Right atrium auricular region (tissue), 2 donors: ENCODE results near the gene HS3ST6. TPM values are rescaled to one million over a fixed set of nuclear protein-coding genes. Genes with fewer than 3 reads are reported as not detected.

Source experiments
- DNase-seq: peaks from one replicate; pipeline ENCODE4 v3.0.0-alpha.2; 2019; ENCODE audit warnings: low spot score
- H3K27ac ChIP-seq, 2 donors: fragments of 200-600 bp; sonication (generic); 1 replicate in 1 of 2; 2 replicates in 1 of 2; pipeline ENCODE4 v1.5.1; 2016 to 2019
- H3K27me3 ChIP-seq, 2 donors: fragments of 200-600 bp; sonication (generic); one replicate each; pipeline versions ENCODE4 v1.5.1 to v1.6.0; 2017 to 2019
- H3K36me3 ChIP-seq: fragments of 200-600 bp; sonication (generic); one replicate; pipeline ENCODE4 v1.5.1; 2016
- H3K4me1 ChIP-seq, 2 donors: fragments of 200-600 bp; sonication (generic); one replicate each; pipeline versions ENCODE4 v1.5.1 to v1.6.0; 2017 to 2019
- H3K4me3 ChIP-seq, 2 donors: fragments of 200-600 bp; sonication (generic); 1 replicate in 1 of 2; 2 replicates in 1 of 2; pipeline ENCODE4 v1.5.1; 2017 to 2019; ENCODE audit warnings: mild to moderate bottlenecking in 1 of 2, moderate library complexity in 1 of 2
- H3K9me3 ChIP-seq, 2 donors: fragments of 200-600 bp; sonication (generic); one replicate each; pipeline ENCODE4 v1.5.1; 2019
- total RNA-seq, 2 donors: library from RNA; depleted of rRNA; stranded (reverse); fragments of >200 nt; gene quantifications; one replicate each; pipeline ENCODE4 v1.1.0, GENCODE V29; 2016
- TF ChIP-seq, protein P1 (sequence below), 2 donors: fragments of 200-600 bp; sonication (generic); IDR thresholded peaks; one replicate each; pipeline ENCODE4 v1.5.1; 2019; ENCODE audit warnings: antibody characterized with exemption in 2 of 2

Gene HS3ST6
- total RNA-seq, 2 donors from 2014 or later = not detected

DNA sequence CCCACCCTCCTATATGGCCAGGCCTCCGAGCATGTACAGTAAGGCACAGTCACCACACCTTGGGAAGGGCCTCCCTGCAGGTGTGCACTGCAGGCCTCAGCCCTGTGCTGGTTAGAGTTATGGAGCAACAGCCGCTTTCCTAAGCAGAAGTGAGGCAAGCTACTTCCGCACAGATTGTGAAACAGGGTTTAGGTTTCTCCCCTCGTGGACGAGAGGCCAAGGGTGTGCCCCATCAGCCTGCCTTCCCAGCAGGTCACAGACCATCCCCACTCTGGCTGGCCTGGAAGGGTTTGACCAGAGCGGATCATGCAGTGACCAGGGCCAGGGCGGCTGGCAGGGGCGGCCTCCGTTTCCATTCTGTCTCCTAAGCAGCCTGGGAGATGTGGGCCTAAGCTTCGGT lies 20.1 kb upstream of the HS3ST6 start:
- Histone ChIP-seq H3K27ac (no peak overlapping the region), H3K27me3 (no peaks in the 10 kb centered on the region), H3K9me3 (no peaks in the 10 kb centered on the region), H3K36me3 (peaks cover 30% of the 10 kb centered on the region), H3K4me3 (no peak overlapping the region), H3K4me1 (peaks cover 0 to 14% of the 10 kb centered on the region in 2 donors)
- TF ChIP-seq, protein P1, sequence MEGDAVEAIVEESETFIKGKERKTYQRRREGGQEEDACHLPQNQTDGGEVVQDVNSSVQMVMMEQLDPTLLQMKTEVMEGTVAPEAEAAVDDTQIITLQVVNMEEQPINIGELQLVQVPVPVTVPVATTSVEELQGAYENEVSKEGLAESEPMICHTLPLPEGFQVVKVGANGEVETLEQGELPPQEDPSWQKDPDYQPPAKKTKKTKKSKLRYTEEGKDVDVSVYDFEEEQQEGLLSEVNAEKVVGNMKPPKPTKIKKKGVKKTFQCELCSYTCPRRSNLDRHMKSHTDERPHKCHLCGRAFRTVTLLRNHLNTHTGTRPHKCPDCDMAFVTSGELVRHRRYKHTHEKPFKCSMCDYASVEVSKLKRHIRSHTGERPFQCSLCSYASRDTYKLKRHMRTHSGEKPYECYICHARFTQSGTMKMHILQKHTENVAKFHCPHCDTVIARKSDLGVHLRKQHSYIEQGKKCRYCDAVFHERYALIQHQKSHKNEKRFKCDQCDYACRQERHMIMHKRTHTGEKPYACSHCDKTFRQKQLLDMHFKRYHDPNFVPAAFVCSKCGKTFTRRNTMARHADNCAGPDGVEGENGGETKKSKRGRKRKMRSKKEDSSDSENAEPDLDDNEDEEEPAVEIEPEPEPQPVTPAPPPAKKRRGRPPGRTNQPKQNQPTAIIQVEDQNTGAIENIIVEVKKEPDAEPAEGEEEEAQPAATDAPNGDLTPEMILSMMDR (IDR thresholded peaks at IDR 0.05) = no peak
- DNase-seq = no peak

DNA sequence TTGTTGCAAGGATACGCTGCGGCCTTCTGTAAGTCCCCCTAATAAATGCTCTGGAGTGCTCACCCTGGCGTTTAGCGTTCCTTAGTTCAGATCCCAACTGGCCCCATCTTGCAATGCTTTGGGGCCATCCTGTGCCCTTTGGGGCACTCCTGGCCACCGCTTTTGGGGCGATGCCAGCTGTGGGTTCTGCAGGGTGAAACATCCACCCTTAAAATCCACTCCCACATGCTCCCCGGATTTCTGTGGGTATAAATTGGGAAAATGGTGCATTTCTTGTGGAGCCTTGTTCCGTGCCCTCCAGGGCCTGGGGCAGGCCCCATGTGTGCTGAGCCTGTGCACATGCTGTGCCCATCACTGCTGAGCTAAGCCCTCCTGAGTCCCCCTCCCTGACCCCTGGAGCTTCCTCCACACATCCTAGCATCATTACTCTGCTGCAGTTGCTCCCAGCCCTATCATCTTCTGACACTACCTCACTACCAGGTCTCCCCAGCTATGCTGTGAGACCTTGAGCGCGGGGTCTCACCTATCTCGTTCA lies 18.8 kb upstream of the HS3ST6 start:
- H3K9me3 ChIP-seq = no peaks in the 10 kb centered on the region
- H3K36me3 ChIP-seq = peaks cover 30% of the 10 kb centered on the region
- peaks cover 0 to 7% of the 10 kb centered on the region in 2 donors for H3K4me1 ChIP-seq
- H3K4me3 ChIP-seq = no peak overlapping the region
- no peak overlapping the region for H3K27ac ChIP-seq
- no peak for DNase-seq
- TF ChIP-seq, protein P1 (IDR thresholded peaks at IDR 0.05) = no peak
- no peaks in the 10 kb centered on the region for H3K27me3 ChIP-seq

DNA sequence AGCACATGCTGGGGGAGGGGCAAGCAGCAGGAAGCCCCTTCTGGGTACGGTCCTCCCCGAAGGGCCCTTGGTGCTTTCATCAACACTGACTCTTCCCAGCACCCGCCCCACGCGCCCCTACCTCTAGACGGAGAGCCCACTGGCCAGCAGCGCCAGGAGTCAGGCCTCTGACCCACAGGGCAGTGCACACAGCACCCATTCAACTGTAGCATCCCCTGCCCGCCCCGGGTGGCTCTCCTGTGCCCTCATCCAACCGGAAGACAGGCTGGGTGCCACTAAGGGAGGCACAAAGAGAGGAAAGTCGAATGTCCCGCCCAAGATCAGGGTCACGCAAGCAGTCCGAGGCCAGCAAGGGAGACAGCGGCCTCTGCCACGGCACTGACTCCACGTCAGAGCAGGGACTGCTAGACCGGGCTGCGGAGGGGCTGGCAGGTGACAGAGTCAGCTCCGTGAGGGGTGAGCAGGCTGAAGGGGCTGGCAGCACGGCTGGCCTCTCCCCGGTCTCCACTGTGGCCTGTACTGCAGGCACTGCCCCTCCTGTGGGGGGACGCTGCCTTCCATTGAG lies 15.0 kb upstream of the HS3ST6 start:
- no peaks in the 10 kb centered on the region for H3K9me3 ChIP-seq
- H3K27me3 ChIP-seq = no peaks in the 10 kb centered on the region
- peaks cover 7% of the 10 kb centered on the region for H3K36me3 ChIP-seq
- H3K4me1 ChIP-seq = peaks cover 0 to 12% of the 10 kb centered on the region in 2 donors
- no peak overlapping the region for H3K27ac ChIP-seq
- no peak overlapping the region for H3K4me3 ChIP-seq
- no peak for DNase-seq
- TF ChIP-seq, protein P1 (IDR thresholded peaks at IDR 0.05) = no peak

DNA sequence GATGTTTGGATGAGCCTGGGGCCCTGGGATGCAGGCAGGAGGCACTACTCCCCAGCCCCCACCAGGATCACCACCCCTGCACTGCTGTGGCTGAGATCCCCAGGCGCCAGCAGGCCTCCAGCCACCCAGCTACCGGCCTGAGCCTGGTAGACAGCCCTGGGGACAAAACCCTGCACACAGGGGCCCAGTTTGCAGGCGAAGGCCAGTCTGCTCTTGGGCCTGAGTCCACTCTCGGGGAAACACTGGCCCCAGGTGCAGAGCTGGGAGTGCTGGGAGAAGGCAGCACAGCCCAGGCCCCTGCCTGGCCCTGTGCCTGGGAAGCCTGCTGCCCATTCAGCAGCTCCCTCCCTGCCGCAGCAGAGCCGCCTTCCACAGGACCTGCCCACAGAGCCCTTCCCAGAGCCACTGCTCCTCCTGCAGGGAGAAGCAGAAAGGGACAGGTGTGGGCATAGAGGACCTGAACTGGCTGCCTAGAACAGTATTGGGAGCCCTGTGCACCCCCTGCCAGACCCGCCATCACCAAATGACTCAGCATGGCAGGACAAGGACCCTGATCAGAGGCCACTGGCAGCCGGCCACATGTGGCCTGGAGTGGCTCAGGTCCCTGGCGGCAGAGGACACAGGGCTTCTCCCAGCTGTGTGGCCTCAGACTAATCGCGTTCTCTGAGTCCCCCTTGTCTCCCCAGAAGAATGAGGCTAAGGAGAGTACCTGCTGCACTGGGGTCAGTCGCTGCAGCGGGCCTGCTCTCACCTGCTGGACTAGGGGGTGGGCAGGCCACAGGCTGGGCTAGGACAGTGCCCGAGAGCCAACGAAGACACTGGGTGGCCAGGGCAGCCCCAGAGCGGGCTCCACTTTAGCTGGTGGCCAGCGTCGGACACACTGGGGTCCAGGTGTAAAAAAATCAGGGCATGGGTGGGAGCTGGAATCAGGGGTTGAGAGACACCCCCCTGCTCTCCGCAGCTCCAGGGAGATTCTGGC lies 14.1 kb upstream of the HS3ST6 start:
- Histone ChIP-seq H3K36me3 (no peaks in the 10 kb centered on the region), H3K9me3 (no peaks in the 10 kb centered on the region), H3K27me3 (no peaks in the 10 kb centered on the region), H3K27ac (no peak overlapping the region), H3K4me3 (no peak overlapping the region), H3K4me1 (peaks cover 0 to 12% of the 10 kb centered on the region in 2 donors)
- TF ChIP-seq, protein P1 (IDR thresholded peaks at IDR 0.05) = no peak
- DNase-seq = no peak

DNA sequence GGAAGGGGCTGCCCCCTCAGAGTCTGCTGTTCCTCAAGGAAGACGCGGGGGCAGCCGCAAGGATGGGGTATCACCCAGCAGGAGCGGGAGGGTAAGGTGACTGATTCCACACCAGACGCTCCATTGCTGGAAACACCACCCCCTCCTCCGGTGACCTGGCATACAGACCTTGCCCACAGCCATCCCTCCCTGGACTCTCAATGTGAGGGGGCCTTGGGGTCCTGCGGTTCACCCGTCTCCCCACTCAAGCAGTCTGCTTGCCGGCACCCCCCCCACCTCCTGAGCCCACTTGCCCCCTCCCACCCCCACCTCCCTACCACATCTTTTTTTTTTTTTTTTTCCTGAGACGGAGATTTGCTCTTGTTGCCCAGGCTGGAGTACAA lies 12.1 kb upstream of the HS3ST6 start:
- no peaks in the 10 kb centered on the region for H3K36me3 ChIP-seq
- no peak overlapping the region for H3K4me3 ChIP-seq
- TF ChIP-seq, protein P1 (IDR thresholded peaks at IDR 0.05) = no peak
- no peak overlapping the region for H3K27ac ChIP-seq
- no peaks in the 10 kb centered on the region for H3K27me3 ChIP-seq
- H3K9me3 ChIP-seq = no peaks in the 10 kb centered on the region
- DNase-seq = no peak
- peaks cover 0 to 12% of the 10 kb centered on the region in 2 donors for H3K4me1 ChIP-seq
